Measurements from ENCODE around the gene SGCD.

GRCh38 chr5:156694598-156694997 lies 367.6 kb downstream of the SGCD start:
- TF ChIP-seq, protein P1, sequence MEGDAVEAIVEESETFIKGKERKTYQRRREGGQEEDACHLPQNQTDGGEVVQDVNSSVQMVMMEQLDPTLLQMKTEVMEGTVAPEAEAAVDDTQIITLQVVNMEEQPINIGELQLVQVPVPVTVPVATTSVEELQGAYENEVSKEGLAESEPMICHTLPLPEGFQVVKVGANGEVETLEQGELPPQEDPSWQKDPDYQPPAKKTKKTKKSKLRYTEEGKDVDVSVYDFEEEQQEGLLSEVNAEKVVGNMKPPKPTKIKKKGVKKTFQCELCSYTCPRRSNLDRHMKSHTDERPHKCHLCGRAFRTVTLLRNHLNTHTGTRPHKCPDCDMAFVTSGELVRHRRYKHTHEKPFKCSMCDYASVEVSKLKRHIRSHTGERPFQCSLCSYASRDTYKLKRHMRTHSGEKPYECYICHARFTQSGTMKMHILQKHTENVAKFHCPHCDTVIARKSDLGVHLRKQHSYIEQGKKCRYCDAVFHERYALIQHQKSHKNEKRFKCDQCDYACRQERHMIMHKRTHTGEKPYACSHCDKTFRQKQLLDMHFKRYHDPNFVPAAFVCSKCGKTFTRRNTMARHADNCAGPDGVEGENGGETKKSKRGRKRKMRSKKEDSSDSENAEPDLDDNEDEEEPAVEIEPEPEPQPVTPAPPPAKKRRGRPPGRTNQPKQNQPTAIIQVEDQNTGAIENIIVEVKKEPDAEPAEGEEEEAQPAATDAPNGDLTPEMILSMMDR (conservative IDR thresholded peaks at IDR 0.05 in 1 of 2, IDR thresholded peaks at IDR 0.05 in 1 of 2; ENCODE audit: extremely low read depth in 1 of 2, insufficient read depth in 1 of 2, low read depth in 1 of 2, low read length in 2 of 2) = no peak
- TF ChIP-seq EZH2 (IDR thresholded peaks at IDR 0.05; ENCODE audit: borderline replicate concordance, low read length) = no peak

Data from mammary epithelial cell (primary cell).